HEK293 (cell line): ENCODE results near the gene IPO9.
A peak's percentile ranks its signal among the peaks of the same experiment; 100 is the strongest.
"Not testable (repeated sequence)": the region's sequence is repeated elsewhere in the genome, so short reads cannot be mapped to it uniquely, and the experiment has no call there.

Source experiments
- CTCF ChIA-PET: fragments of 350-600 bp; formaldehyde crosslinking; extraction: SDS; loops from one replicate; lab custom pipeline; 2021; ENCODE audit warnings: antibody characterized with exemption; lab: Yijun Ruan, JAX
- POLR2A ChIA-PET: fragments of 300-600 bp; formaldehyde crosslinking; extraction: SDS; loops from one replicate; lab custom pipeline; 2020; ENCODE audit warnings: antibody characterized with exemption, inconsistent platforms; lab: Yijun Ruan, JAX
- H3K27ac ChIP-seq: fragments of 200-500 bp; sonication (Bioruptor generic); 2 replicates; pipeline ENCODE4 v1.5.1; 2014; ENCODE audit warnings: low read depth, low read length, control low read depth, inconsistent platforms; ENCODE audit errors: extremely low read depth
- H3K36me3 ChIP-seq, 2 experiments: fragments of 200-500 bp in 1 of 2; sonication (Bioruptor generic) in 1 of 2; 1 replicate in 1 of 2; 2 replicates in 1 of 2; pipeline ENCODE4 v1.5.1; 2014 to 2017; ENCODE audit warnings: inconsistent platforms in 2 of 2, low read length in 2 of 2; ENCODE audit not compliant: control insufficient read depth in 2 of 2, insufficient read depth in 1 of 2
- H3K4me1 ChIP-seq: fragments of 200-500 bp; sonication (Bioruptor generic); 2 replicates; pipeline ENCODE4 v1.5.1; 2014; ENCODE audit warnings: mild to moderate bottlenecking, low read length, inconsistent platforms; ENCODE audit not compliant: control insufficient read depth, insufficient read depth
- H3K4me3 ChIP-seq: 2 replicates; pipeline ENCODE4 v1.5.1; 2011; ENCODE audit warnings: low read depth, mild to moderate bottlenecking, control low read depth, low read length, moderate library complexity
- H3K9me3 ChIP-seq: fragments of 200-500 bp; sonication (Bioruptor generic); 2 replicates; pipeline ENCODE4 v1.5.1; 2014; ENCODE audit warnings: low read depth, low read length, inconsistent platforms; ENCODE audit not compliant: control insufficient read depth, insufficient read depth
- CTCF ChIP-seq: fragments of 450-650 bp; formaldehyde crosslinking; IDR thresholded peaks from 2 replicates; pipeline ENCODE4 v1.5.1; 2016; ENCODE audit warnings: missing biosample characterization, missing genetic modification characterization
- GLI2 ChIP-seq: fragments of 450-650 bp; formaldehyde crosslinking; IDR thresholded peaks from 2 replicates; pipeline ENCODE4; 2017; ENCODE audit warnings: missing biosample characterization, missing genetic modification characterization, low read depth, borderline replicate concordance
- GLIS2 ChIP-seq: fragments of 450-650 bp; formaldehyde crosslinking; IDR thresholded peaks from 2 replicates; pipeline ENCODE4 v1.5.1; 2016; ENCODE audit warnings: missing biosample characterization, missing genetic modification characterization
- HOXA7 ChIP-seq: sonication (generic); formaldehyde crosslinking; IDR thresholded peaks from 2 replicates; pipeline ENCODE4 v1.8.1; 2022; ENCODE audit warnings: missing genetic modification reagents, borderline replicate concordance
- HOXD13 ChIP-seq: sonication (generic); formaldehyde crosslinking; IDR thresholded peaks from 2 replicates; pipeline ENCODE4 v1.8.0; 2022; ENCODE audit warnings: missing genetic modification reagents, borderline replicate concordance
- INSM2 ChIP-seq: fragments of 450-650 bp; formaldehyde crosslinking; IDR thresholded peaks from 2 replicates; pipeline ENCODE4 v1.5.1; 2016; ENCODE audit warnings: missing biosample characterization, missing genetic modification characterization
- SP2 ChIP-seq: fragments of 450-650 bp; formaldehyde crosslinking; IDR thresholded peaks from 2 replicates; pipeline ENCODE4 v1.5.1; 2016; ENCODE audit warnings: missing biosample characterization, missing genetic modification characterization
- ZBTB17 ChIP-seq: fragments of 450-650 bp; formaldehyde crosslinking; IDR thresholded peaks from 2 replicates; pipeline ENCODE4 v1.5.1; 2016; ENCODE audit warnings: missing biosample characterization, missing genetic modification characterization
- ZBTB20 ChIP-seq: fragments of 450-650 bp; formaldehyde crosslinking; IDR thresholded peaks from 2 replicates; pipeline ENCODE4 v1.5.1; 2016; ENCODE audit warnings: missing biosample characterization, missing genetic modification characterization
- ZBTB8A ChIP-seq: fragments of 450-650 bp; formaldehyde crosslinking; IDR thresholded peaks from 2 replicates; pipeline ENCODE4 v1.5.1; 2016; ENCODE audit warnings: missing biosample characterization, missing genetic modification characterization
- ZNF146 ChIP-seq: fragments of 450-650 bp; formaldehyde crosslinking; IDR thresholded peaks from 2 replicates; pipeline ENCODE4 v1.5.1; 2016; ENCODE audit warnings: missing biosample characterization, missing genetic modification characterization
- ZNF221 ChIP-seq: fragments of 450-650 bp; formaldehyde crosslinking; IDR thresholded peaks from 2 replicates; pipeline ENCODE4 v1.5.1; 2017; ENCODE audit warnings: missing biosample characterization, missing genetic modification characterization, borderline replicate concordance
- ZNF248 ChIP-seq: fragments of 450-650 bp; formaldehyde crosslinking; IDR thresholded peaks from 2 replicates; pipeline ENCODE4 v1.5.1; 2017; ENCODE audit warnings: missing biosample characterization, missing genetic modification characterization
- ZNF366 ChIP-seq: fragments of 450-650 bp; formaldehyde crosslinking; conservative IDR thresholded peaks from 2 replicates; pipeline ENCODE4 v1.5.1; 2016; ENCODE audit warnings: missing biosample characterization, missing genetic modification characterization
- ZNF416 ChIP-seq: fragments of 450-650 bp; formaldehyde crosslinking; IDR thresholded peaks from 2 replicates; pipeline ENCODE4 v1.5.1; 2016; ENCODE audit warnings: missing biosample characterization, missing genetic modification characterization
- ZNF48 ChIP-seq: fragments of 450-650 bp; formaldehyde crosslinking; IDR thresholded peaks from 2 replicates; pipeline ENCODE4 v1.5.1; 2016; ENCODE audit warnings: missing biosample characterization, missing genetic modification characterization
- ZNF544 ChIP-seq: fragments of 450-650 bp; formaldehyde crosslinking; IDR thresholded peaks from 2 replicates; pipeline ENCODE4 v1.5.0; 2017; ENCODE audit warnings: missing biosample characterization, missing genetic modification characterization
- ZNF707 ChIP-seq: fragments of 450-650 bp; formaldehyde crosslinking; IDR thresholded peaks from 2 replicates; pipeline ENCODE4 v1.5.1; 2016; ENCODE audit warnings: missing biosample characterization, missing genetic modification characterization
- ZNF768 ChIP-seq: fragments of 450-650 bp; formaldehyde crosslinking; IDR thresholded peaks from 2 replicates; pipeline ENCODE4 v1.5.1; 2018; ENCODE audit warnings: missing biosample characterization, mild to moderate bottlenecking, missing genetic modification characterization
- ZNF785 ChIP-seq: fragments of 450-650 bp; formaldehyde crosslinking; IDR thresholded peaks from 2 replicates; pipeline ENCODE4 v1.5.1; 2016; ENCODE audit warnings: missing biosample characterization, missing genetic modification characterization
- ZNF843 ChIP-seq: fragments of 450-650 bp; formaldehyde crosslinking; IDR thresholded peaks from 2 replicates; pipeline ENCODE4 v1.5.1; 2016; ENCODE audit warnings: missing biosample characterization, missing genetic modification characterization

IPO9 gene

GRCh38 chr1:201898992-201899391, 70.0 kb downstream of the IPO9 start:
- Histone ChIP-seq H3K9me3 (no peaks in the 10 kb centered on the region), H3K36me3 (no peaks in the 10 kb centered on the region), H3K4me3 (no peak overlapping the region), H3K27ac (no peak overlapping the region), H3K4me1 (no peaks in the 10 kb centered on the region)
- CTCF ChIA-PET = interaction anchor here (0.7 to 8.5 kb wide), 6 partner anchors 22 to 220 kb away, joined by 3 to 204 read pairs (median 6); partner anchors contain the start of gene IPO9
- POLR2A ChIA-PET = interaction anchor here (0.7 kb wide), 1 partner anchor 21 kb away, joined by 3 read pairs; no protein-coding TSS in a partner anchor
- no peak for TF ChIP-seq GLIS2 (tag by site-specific recombination)
- TF ChIP-seq ZNF416 (tag by site-specific recombination) = no peak
- no peak for TF ChIP-seq ZBTB20 (tag by site-specific recombination)
- no peak for TF ChIP-seq ZNF707 (tag by site-specific recombination)
- TF ChIP-seq ZNF146 (tag by site-specific recombination) = no peak

- no peaks in the 10 kb centered on the region for H3K36me3 ChIP-seq
- H3K9me3 ChIP-seq = no peaks in the 10 kb centered on the region
- CTCF ChIA-PET = interaction anchor here (0.6 to 8.5 kb wide), 6 partner anchors 23 to 219 kb away, joined by 3 to 204 read pairs (median 4); partner anchors contain the start of gene IPO9
- no peak for TF ChIP-seq ZNF48
- 0 out of 2 replicates have a peak, but pooled peaks have one; percentile 19 for TF ChIP-seq ZNF366 (tag by site-specific recombination)
- POLR2A ChIA-PET = interaction anchor here (0.7 kb wide), 1 partner anchor 20 kb away, joined by 3 read pairs; no protein-coding TSS in a partner anchor
- H3K27ac ChIP-seq = no peak overlapping the region
- H3K4me3 ChIP-seq = no peak overlapping the region
- H3K4me1 ChIP-seq = no peaks in the 10 kb centered on the region
These were observed 70.9 kb downstream of the IPO9 start for GRCh38 chr1:201899683-201900429.

- TF ChIP-seq ZNF768 (tag by site-specific recombination) = no peak
- TF ChIP-seq ZNF248 (tag by site-specific recombination) = no peak
- TF ChIP-seq, all 188 proteins: peak for 0
- Histone ChIP-seq H3K4me1 (no peaks in the 10 kb centered on the region), H3K4me3 (no peak overlapping the region), H3K9me3 (no peaks in the 10 kb centered on the region), H3K27ac (no peak overlapping the region), H3K36me3 (no peaks in the 10 kb centered on the region)
- CTCF ChIA-PET = interaction anchor here (0.6 to 1.4 kb wide), 5 partner anchors 14 to 338 kb away, joined by 3 to 4 read pairs (median 3); no protein-coding TSS in a partner anchor
- POLR2A ChIA-PET = no interaction called here
These were observed 71.5 kb downstream of the IPO9 start for GRCh38 chr1:201900476-201900875.

- H3K36me3 ChIP-seq, POLR2A ChIA-PET, H3K27ac ChIP-seq, H3K9me3 ChIP-seq, H3K4me3 ChIP-seq, H3K4me1 ChIP-seq: not testable (repeated sequence)
- CTCF ChIA-PET = interaction anchor here (0.7 to 1.4 kb wide), 3 partner anchors 15 to 338 kb away, joined by 3 to 4 read pairs (median 4); no protein-coding TSS in a partner anchor
These were observed 72.1 kb downstream of the IPO9 start for GRCh38 chr1:201901036-201901435.

GRCh38 chr1:201902198-201902597, 73.2 kb downstream of the IPO9 start:
- POLR2A ChIA-PET = interaction anchor here (1.2 kb wide), 1 partner anchor 53 kb away, joined by 3 read pairs; the partner anchor contains the start of gene TIMM17A
- H3K4me3 ChIP-seq = no peak overlapping the region
- no peak overlapping the region for H3K27ac ChIP-seq
- no peaks in the 10 kb centered on the region for H3K36me3 ChIP-seq
- CTCF ChIA-PET = interaction anchor here (0.7 to 1.6 kb wide), 4 partner anchors 68 to 106 kb away, joined by 3 to 7 read pairs (median 4); no protein-coding TSS in a partner anchor
- H3K4me1 ChIP-seq = no peaks in the 10 kb centered on the region
- no peaks in the 10 kb centered on the region for H3K9me3 ChIP-seq
- TF ChIP-seq CTCF (no peak), ZNF416 (tag by site-specific recombination) (no peak), ZNF221 (tag by site-specific recombination) (no peak), INSM2 (tag by site-specific recombination) (no peak), ZBTB8A (tag by site-specific recombination) (no peak), ZBTB17 (tag by site-specific recombination) (no peak), SP2 (tag by site-specific recombination) (no peak), ZNF544 (tag by site-specific recombination) (no peak), GLI2 (tag by site-specific recombination) (no peak), HOXD13 (CRISPR knock-in tag) (no peak), ZNF785 (tag by site-specific recombination) (no peak), HOXA7 (CRISPR knock-in tag) (no peak), ZNF843 (tag by site-specific recombination) (no peak), ZNF48 (no peak)
